Astrocyte (in vitro differentiated cells and primary cell): Measurements from ENCODE around the gene S100A12.

ENCODE experiments used
- CTCF ChIP-seq: IDR thresholded peaks from 2 replicates; pipeline ENCODE4 v1.5.1; 2011; ENCODE audit warnings: low read depth, mild to moderate bottlenecking, inconsistent platforms, low read length, moderate library complexity; ENCODE audit not compliant: insufficient read depth
- EZH2 ChIP-seq: IDR thresholded peaks from 2 replicates; pipeline ENCODE4 v1.6.1; 2012; ENCODE audit warnings: mild to moderate bottlenecking, low read length, inconsistent platforms; ENCODE audit not compliant: insufficient read depth

- no peak for TF ChIP-seq EZH2
- TF ChIP-seq CTCF = no peak
Observed at GRCh38 chr1:153343040-153343681, 32.3 kb downstream of the S100A12 start.
